Measurements from ENCODE around the gene PCIF1.
A peak's percentile ranks its signal among the peaks of the same experiment; 100 is the strongest.
"Not testable (repeated sequence)": the region's sequence is repeated elsewhere in the genome, so short reads cannot be mapped to it uniquely, and the experiment has no call there.

PCIF1 gene

GRCh38 chr20:45934586-45935415, at the start of gene PCIF1:
PCIF1 (plus strand) TSS chr20:45934683; CDS start chr20:45939000, 4,317 bp downstream.
- peak; percentile 99 for DNase-seq

GRCh38 chr20:45886590-45887345, 47.7 kb upstream of the PCIF1 start:
- DNase-seq, result no peak

DNA sequence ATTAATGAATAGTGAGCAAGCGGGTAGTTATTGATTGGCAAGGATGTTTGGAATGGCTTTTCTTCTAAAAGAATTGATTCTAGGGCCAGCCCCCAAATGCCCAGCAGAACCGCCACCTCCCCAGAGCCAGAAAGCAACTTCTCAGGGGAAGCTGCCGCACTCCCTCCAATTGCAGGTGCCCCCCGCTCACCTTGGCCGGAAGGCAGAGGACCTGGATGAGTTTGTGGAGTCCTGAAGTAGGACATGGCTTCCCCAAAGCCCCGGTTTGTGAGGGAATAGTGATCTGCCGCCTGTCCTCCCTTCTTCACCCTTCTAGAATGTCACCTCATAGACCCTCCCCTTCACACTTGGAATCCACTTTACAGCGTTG, 47.2 kb upstream of the PCIF1 start, which contains the start of gene SPATA25:
Gene SPATA25, minus strand, starts transcription at position 277 of the 370 bp plus-strand sequence. Its CDS starts 32 bp downstream, at position 245.
- no peak for DNase-seq

DNA sequence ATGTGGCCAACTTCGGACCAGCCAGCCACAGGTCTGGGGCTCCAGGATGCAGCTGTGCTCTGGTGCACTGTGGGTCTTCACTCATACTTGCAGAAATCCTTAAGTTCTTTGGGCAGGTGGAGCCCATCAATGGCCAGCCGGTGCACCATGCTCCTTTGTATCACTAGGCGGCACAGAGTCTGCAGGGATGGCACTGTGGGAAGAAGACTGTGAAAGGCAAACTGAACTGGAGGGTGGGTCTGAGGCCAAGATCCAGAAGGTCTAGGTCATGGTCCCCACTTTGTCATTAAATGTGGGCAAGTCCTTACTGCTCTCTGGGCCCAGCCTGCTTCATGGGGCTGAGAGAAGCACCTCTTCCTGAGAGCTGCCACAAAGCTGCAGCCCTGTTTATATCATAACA, 45.8 kb upstream of the PCIF1 start:
- no peak for DNase-seq

- peak; percentile 93 for DNase-seq
These were observed 44.2 kb upstream of the PCIF1 start for GRCh38 chr20:45890077-45890984.

DNA sequence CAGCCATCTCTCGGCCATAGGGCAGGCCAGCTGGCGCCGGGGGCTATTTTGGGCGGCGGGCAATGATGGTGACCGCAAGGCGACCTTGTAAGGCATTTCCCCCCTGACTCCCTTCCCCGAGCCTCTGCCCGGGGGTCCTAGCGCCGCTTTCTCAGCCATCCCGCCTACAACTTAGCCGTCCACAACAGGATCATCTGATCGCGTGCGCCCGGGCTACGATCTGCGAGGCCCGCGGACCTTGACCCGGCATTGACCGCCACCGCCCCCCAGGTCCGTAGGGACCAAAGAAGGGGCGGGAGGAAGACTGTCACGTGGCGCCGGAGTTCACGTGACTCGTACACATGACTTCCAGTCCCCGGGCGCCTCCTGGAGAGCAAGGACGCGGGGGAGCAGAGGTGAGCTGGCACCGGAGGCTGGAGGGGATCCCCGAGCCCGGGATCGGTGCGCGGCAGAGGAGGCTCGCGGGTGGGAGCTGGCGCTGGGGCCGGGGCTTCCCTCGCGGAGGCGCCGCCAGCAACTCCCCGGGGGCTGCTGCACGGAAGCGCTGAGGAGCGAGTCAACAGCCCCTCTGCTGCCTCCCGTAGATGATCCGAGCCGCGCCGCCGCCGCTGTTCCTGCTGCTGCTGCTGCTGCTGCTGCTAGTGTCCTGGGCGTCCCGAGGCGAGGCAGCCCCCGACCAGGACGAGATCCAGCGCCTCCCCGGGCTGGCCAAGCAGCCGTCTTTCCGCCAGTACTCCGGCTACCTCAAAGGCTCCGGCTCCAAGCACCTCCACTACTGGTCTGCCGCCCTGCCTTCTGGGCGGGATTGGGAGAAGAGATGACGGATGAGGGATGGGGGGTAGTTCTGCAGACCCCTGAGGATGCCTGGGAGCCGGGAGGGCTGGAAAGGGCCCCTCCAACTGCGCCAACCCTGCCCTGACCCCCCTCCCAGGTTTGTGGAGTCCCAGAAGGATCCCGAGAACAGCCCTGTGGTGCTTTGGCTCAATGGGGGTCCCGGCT, 43.2 kb upstream of the PCIF1 start, which contains the start of the genes CTSA and NEURL2:
Gene CTSA, plus strand, starts transcription at position 351 of the 999 bp plus-strand sequence. Its CDS starts 234 bp downstream, at position 585.
Gene NEURL2, minus strand, starts transcription at position 224 of the 999 bp plus-strand sequence. Its CDS starts 217 bp downstream, at position 7.
- peak; percentile 97 for DNase-seq

GRCh38 chr20:45892049-45892825, 42.2 kb upstream of the PCIF1 start:
- peak; percentile 50 for DNase-seq

- no peak for DNase-seq
These were observed 41.5 kb upstream of the PCIF1 start for GRCh38 chr20:45892828-45893500.

DNA sequence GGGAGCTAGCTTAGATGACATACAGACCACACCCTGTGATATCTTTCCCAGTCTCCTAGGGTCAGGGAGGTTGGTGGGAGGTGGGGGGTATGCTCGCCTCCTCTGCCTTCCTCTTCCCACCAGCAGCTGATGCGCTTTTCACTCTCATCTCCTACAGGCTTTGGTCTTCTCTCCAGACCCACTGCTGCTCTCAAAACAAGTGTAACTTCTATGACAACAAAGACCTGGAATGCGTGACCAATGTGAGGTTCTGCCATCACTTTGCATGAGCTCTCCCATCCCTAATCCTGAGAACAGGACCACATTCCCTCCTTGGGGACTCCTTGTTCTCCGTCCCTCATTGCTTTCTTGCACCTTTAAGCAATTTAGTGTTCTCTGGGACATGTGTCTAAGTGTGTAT, 40.7 kb upstream of the PCIF1 start:
- DNase-seq, result no peak

- no peak for DNase-seq
These were observed 39.7 kb upstream of the PCIF1 start for GRCh38 chr20:45894797-45895196.

DNA sequence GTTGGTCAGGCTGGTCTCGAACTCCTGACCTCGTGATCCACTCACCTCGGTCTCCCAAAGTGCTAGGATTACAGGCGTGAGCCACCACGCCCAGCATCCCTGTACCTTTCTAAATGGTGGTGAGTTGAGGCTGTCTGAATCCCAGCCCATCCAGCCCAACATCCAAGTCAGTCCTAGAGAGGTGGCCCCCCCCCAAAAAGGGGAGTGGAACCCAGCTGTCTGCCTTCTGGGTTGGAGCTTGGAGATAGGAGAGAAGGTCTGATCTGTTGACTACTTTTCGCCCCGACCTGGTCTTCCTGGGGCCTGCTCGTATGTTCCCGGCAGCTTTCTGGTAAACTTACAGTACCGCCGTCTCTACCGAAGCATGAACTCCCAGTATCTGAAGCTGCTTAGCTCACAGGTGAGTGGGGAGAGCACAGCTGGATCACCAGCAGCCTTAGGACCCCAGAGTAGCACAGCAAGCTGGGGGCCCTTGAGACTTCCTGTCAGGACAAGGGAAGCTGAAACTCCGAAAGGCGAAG, 37.8 kb upstream of the PCIF1 start:
- no peak for DNase-seq

DNA sequence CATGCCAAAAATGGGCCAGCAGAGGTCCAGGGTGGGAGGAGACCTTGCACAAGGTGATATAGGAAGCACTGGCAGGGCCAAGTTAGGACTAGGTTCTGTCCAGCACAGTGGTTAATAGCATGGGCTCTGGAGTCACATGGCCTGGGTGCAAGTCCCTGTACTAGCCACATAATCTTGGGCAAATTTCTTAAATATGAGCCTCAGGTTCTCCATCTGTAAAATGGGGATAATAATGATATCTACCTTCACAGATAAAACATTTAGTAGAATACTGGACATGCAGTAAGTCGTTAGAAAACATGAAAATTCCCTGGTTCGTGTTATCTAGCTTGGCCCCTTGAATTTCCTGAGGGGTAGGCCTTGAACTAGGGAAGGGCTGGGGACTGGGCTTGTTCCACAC, 37.2 kb upstream of the PCIF1 start:
- no peak for DNase-seq

DNA sequence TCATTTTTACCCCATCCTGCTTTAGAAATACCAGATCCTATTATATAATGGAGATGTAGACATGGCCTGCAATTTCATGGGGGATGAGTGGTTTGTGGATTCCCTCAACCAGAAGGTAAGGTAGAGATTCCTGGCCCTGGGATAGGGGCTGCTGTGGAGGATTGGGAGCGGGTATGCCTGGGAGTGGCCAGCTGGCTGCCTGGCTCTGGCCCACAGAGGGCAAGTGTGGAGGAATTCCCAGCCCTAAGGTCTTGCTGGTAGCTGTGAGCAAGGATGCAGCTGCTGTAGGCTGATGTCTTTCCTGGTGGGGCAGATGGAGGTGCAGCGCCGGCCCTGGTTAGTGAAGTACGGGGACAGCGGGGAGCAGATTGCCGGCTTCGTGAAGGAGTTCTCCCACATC, 36.8 kb upstream of the PCIF1 start:
- DNase-seq, result no peak

GRCh38 chr20:45898285-45898684, 36.2 kb upstream of the PCIF1 start:
- DNase-seq, result no peak

DNA sequence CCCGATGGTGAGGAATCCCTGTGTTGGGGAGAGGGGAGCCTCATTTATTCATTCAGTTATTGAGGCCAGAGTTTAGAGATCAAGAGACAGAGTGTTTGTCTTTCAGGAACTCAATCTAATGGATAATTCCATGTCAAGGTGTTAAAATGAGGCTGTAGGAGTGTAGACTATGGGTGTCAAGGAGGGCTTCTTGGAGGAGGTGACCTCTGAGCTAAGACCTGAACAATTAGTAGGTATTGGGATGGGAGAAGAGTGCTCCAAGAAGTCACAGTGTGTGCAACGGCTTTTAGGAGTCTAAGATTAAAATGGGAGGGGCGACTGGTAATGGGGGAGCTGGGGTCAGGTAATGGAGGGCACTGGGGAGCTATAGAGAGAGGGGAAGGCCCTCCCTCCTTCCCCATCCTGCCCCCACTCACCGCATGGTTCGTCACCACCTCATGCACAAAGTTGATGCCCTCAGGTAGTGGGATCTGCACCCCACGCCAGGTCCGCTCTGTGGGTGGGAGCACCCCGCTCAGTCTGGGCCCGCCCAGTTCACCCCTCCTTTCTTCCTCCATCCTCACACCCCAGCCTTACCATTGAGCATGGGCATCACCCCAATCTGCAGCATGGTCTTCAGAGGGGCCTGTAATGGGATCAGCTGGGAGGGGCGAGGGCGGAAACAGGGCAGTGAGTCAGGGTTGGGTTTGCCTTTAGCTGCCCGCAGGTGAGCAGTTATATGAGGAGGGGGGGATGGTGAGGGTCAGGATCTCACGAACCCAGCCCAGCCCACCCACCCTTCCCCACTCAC, 35.2 kb upstream of the PCIF1 start:
- DNase-seq, result no peak

DNA sequence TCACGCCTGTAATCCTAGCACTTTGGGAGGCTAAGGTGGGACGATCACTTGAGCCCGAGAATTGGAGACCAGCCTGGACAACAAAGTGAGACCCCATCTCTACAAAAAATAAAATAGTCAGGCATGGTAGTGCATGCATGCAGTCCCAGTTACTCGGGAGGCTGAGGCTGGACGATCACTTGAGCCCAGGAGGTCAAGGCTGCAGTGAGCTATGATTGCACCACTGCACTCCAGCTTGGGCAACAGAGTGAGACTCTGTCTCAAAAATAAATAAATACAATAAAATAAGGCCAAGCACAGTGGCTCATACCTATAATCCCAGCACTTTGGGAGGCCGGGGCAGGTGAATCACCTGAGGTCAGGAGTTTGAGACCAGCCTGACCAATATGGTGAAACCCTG, 33.2 kb upstream of the PCIF1 start:
- DNase-seq, result not testable (repeated sequence)

GRCh38 chr20:45902199-45902701, 32.2 kb upstream of the PCIF1 start:
- DNase-seq, result no peak
